ENCODE measurements around the gene SETD6.

SETD6 gene

GRCh38 chr16:58494981-58495520, 20.3 kb upstream of the SETD6 start:
- peak; percentile 93 for DNase-seq

- DNase-seq, result no peak
Measured at GRCh38 chr16:58495521-58496331, 19.6 kb upstream of the SETD6 start.

GRCh38 chr16:58497468-58497867, 17.8 kb upstream of the SETD6 start:
- no peak for DNase-seq

- DNase-seq, result no peak
Measured at GRCh38 chr16:58497935-58498334, 17.4 kb upstream of the SETD6 start.

- DNase-seq, result no peak
Measured at GRCh38 chr16:58498341-58499091, 16.8 kb upstream of the SETD6 start.

GRCh38 chr16:58499092-58499511, 16.2 kb upstream of the SETD6 start:
- no peak for DNase-seq

- DNase-seq, result peak; percentile 6
Measured at GRCh38 chr16:58499615-58500351, 15.5 kb upstream of the SETD6 start, which contains the start of gene NDRG4. TSS of gene NDRG4 (plus strand) at chr16:58500143. CDS start at chr16:58500249, 106 bp downstream.

- no peak for DNase-seq
Measured at GRCh38 chr16:58500430-58501241, 14.7 kb upstream of the SETD6 start.

- DNase-seq, result no peak
Measured at GRCh38 chr16:58501242-58502131, 13.8 kb upstream of the SETD6 start.

- DNase-seq, result no peak
Measured at GRCh38 chr16:58502217-58502921, 12.9 kb upstream of the SETD6 start.

- no peak for DNase-seq
Measured at GRCh38 chr16:58503166-58503862, 12.0 kb upstream of the SETD6 start.

- DNase-seq, result no peak
Measured at GRCh38 chr16:58503863-58504688, 11.2 kb upstream of the SETD6 start.

- no peak for DNase-seq
Measured at GRCh38 chr16:58506241-58507194, 8.8 kb upstream of the SETD6 start.

- DNase-seq, result peak; percentile 27
Measured at GRCh38 chr16:58507195-58507962, 7.9 kb upstream of the SETD6 start.

- DNase-seq, result no peak
Measured at GRCh38 chr16:58507963-58508670, 7.2 kb upstream of the SETD6 start.

- no peak for DNase-seq
Measured at GRCh38 chr16:58508671-58509251, 6.6 kb upstream of the SETD6 start.

Data from MV-4-11 (cell line).